CD14-positive monocyte (primary cell): ENCODE data around the gene PLD6. TPM values are rescaled to one million over a fixed set of nuclear protein-coding genes. Genes with fewer than 3 reads are reported as not detected.

ENCODE experiments used
- DNase-seq, 3 donors: peaks; one replicate each; pipeline ENCODE4 v3.0.0-alpha.2; 2011 to 2022
- H2AFZ ChIP-seq: 2 replicates; pipeline ENCODE4 v1.6.0; 2012; ENCODE audit warnings: mild to moderate bottlenecking, low read depth, low read length, inconsistent platforms; ENCODE audit not compliant: insufficient read depth, poor library complexity, severe bottlenecking
- H3K27ac ChIP-seq, 2 donors: 1 replicate in 1 of 2; 2 replicates in 1 of 2; pipeline ENCODE4 v1.5.1; 2012 to 2013; ENCODE audit warnings: low read length in 2 of 2, control low read depth in 1 of 2, inconsistent platforms in 1 of 2, low read depth in 1 of 2, mild to moderate bottlenecking in 1 of 2
- H3K27me3 ChIP-seq, 2 donors: one replicate each; pipeline versions ENCODE4 v1.6.0 to v1.6.1; 2011 to 2013; ENCODE audit warnings: low read length in 2 of 2; ENCODE audit not compliant: control insufficient read depth in 2 of 2, insufficient read depth in 2 of 2
- H3K36me3 ChIP-seq, 2 donors: replicated peaks in 1 of 2; 1 replicate in 1 of 2; 2 replicates in 1 of 2; pipeline versions ENCODE4 v1.5.1 to v1.6.1; 2012 to 2013; ENCODE audit warnings: low read length in 2 of 2, control low read depth in 1 of 2, inconsistent platforms in 1 of 2, mild to moderate bottlenecking in 1 of 2; ENCODE audit not compliant: insufficient read depth in 2 of 2, control insufficient read depth in 1 of 2
- H3K4me1 ChIP-seq, 2 donors: 1 replicate in 1 of 2; 2 replicates in 1 of 2; pipeline versions ENCODE4 v1.5.1 to v1.6.1; 2012 to 2013; ENCODE audit warnings: low read length in 2 of 2, control low read depth in 1 of 2, inconsistent platforms in 1 of 2, mild to moderate bottlenecking in 1 of 2, moderate library complexity in 1 of 2; ENCODE audit not compliant: insufficient read depth in 2 of 2, control insufficient read depth in 1 of 2
- H3K4me2 ChIP-seq: replicated peaks from 2 replicates; pipeline ENCODE3; 2012; ENCODE audit warnings: low read length, moderate library complexity, mild to moderate bottlenecking; ENCODE audit not compliant: poor library complexity, severe bottlenecking; ENCODE audit errors: extremely low read depth
- H3K4me3 ChIP-seq, 3 experiments: fragments of 200-600 bp in 1 of 3; sonication (generic) in 1 of 3; replicated peaks in 1 of 3; 1 replicate in 2 of 3; 2 replicates in 1 of 3; pipeline ENCODE4 v1.5.1; 2011 to 2013; ENCODE audit warnings: low read length in 3 of 3, mild to moderate bottlenecking in 3 of 3, control low read depth in 2 of 3, low read depth in 2 of 3, inconsistent platforms in 1 of 3, moderate library complexity in 1 of 3
- H3K79me2 ChIP-seq: 2 replicates; pipeline ENCODE4 v1.6.0; 2012; ENCODE audit warnings: mild to moderate bottlenecking, control low read depth, inconsistent platforms, low read length, moderate library complexity; ENCODE audit not compliant: insufficient read depth
- H3K9ac ChIP-seq: 2 replicates; pipeline ENCODE4 v1.6.0; 2017; ENCODE audit warnings: low read length, mild to moderate bottlenecking; ENCODE audit not compliant: insufficient read depth, poor library complexity, severe bottlenecking
- H3K9me3 ChIP-seq, 2 donors: replicated peaks in 1 of 2; 1 replicate in 1 of 2; 2 replicates in 1 of 2; pipeline versions ENCODE4 v1.5.1 to v1.6.1; 2012 to 2013; ENCODE audit warnings: low read length in 2 of 2, control low read depth in 1 of 2; ENCODE audit not compliant: control insufficient read depth in 1 of 2, insufficient read depth in 1 of 2
- H4K20me1 ChIP-seq: 2 replicates; pipeline ENCODE4 v1.6.0; 2012; ENCODE audit warnings: mild to moderate bottlenecking, low read length, control low read depth, moderate library complexity; ENCODE audit not compliant: insufficient read depth
- H3K27ac Mint-ChIP-seq, 7 donors: one replicate each; pipeline ENCODE4 v1.8.0; 2020; ENCODE audit warnings: mild to moderate bottlenecking in 7 of 7, mixed read lengths in 7 of 7, moderate library complexity in 6 of 7, inconsistent platforms in 2 of 7
- H3K27me3 Mint-ChIP-seq, 3 donors: one replicate each; pipeline ENCODE4 v1.8.0; 2021 to 2022; ENCODE audit warnings: low read depth in 3 of 3, mild to moderate bottlenecking in 3 of 3, mixed read lengths in 3 of 3, moderate library complexity in 3 of 3, inconsistent platforms in 1 of 3
- H3K36me3 Mint-ChIP-seq, 2 donors: one replicate each; pipeline ENCODE4 v1.8.0; 2020; ENCODE audit warnings: mixed read lengths in 2 of 2, inconsistent platforms in 1 of 2, mild to moderate bottlenecking in 1 of 2
- H3K4me1 Mint-ChIP-seq: one replicate; pipeline ENCODE4 v1.8.0; 2020; ENCODE audit warnings: mild to moderate bottlenecking, mixed read lengths
- H3K4me3 Mint-ChIP-seq, 2 donors: one replicate each; pipeline ENCODE4 v1.8.0; 2020; ENCODE audit warnings: mild to moderate bottlenecking in 2 of 2, mixed read lengths in 2 of 2, moderate library complexity in 1 of 2
- H3K9me3 Mint-ChIP-seq, 7 donors: one replicate each; pipeline ENCODE4 v1.8.0; 2020 to 2022; ENCODE audit warnings: mixed read lengths in 7 of 7, mild to moderate bottlenecking in 6 of 7, moderate library complexity in 6 of 7, inconsistent platforms in 2 of 7
- CTCF ChIP-seq: fragments of 200-600 bp; IDR thresholded peaks from one replicate; pipeline ENCODE4 v1.8.0; 2022; ENCODE audit warnings: antibody characterized with exemption, mild to moderate bottlenecking
- WGBS: methylation state at CpG from one replicate; pipeline ENCODE4 v1.1.5; 2013; ENCODE audit warnings: missing lambda C conversion rate; ENCODE audit not compliant: insufficient coverage; 5-methylcytosine and 5-hydroxymethylcytosine counted together
- intact Hi-C, 2 donors: fragments of 100-400 bp; cut with micrococcal nuclease; formaldehyde crosslinking; loops; one replicate each; pipeline versions ENCODE4 v1.15.0 to v1.15.1; 2023
- polyA plus RNA-seq, 3 donors: library from polyadenylated mRNA; depleted of rRNA in 1 of 3; unstranded in 2 of 3; stranded (reverse) in 1 of 3; fragments of 300-500 nt in 2 of 3; fragments of >200 nt in 1 of 3; fragmentation: Illumina TruSeq in 2 of 3; gene quantifications; 1 replicate in 2 of 3; 2 replicates in 1 of 3; pipeline ENCODE4 v1.2.3, GENCODE V29; 2012 to 2021

The PLD6 gene
- polyA plus RNA-seq, 3 donors, result 0.16 to 0.76 (median 0.50) TPM

- Histone ChIP-seq H3K36me3 (peaks cover 55 to 94% of the 10 kb centered on the region in 2 donors), H3K4me1 (peaks cover 2 to 7% of the 10 kb centered on the region in 2 donors), H3K79me2 (no peaks in the 10 kb centered on the region), H3K9ac (no peak overlapping the region), H3K4me3 (no peak overlapping the region), H3K9me3 (no peaks in the 10 kb centered on the region), H3K4me2 (no peak overlapping the region), H2AFZ (no peak overlapping the region), H3K27ac (no peak overlapping the region), H3K27me3 (no peaks in the 10 kb centered on the region), H4K20me1 (no peaks in the 10 kb centered on the region)
- Mint-ChIP-seq H3K9me3 (no peaks in the 10 kb centered on the region), H3K4me1 (peaks cover 16% of the 10 kb centered on the region), H3K36me3 (peaks cover 64 to 85% of the 10 kb centered on the region in 2 donors), H3K4me3 (no peak overlapping the region), H3K27me3 (peaks cover 0 to 4% (median 2%) of the 10 kb centered on the region in 3 donors), H3K27ac (no peak overlapping the region)
- DNase-seq, result no peak
- TF ChIP-seq CTCF, result no peak
- intact Hi-C loops, result no loop called here
- WGBS, result 92% methylated on average over 8 of the region's 9 CpGs
Measured at GRCh38 chr17:17170346-17170985, 35.7 kb downstream of the PLD6 start.

GRCh38 chr17:17169396-17169795 lies 36.7 kb downstream of the PLD6 start:
- no peak overlapping the region for H2AFZ ChIP-seq
- no peak for DNase-seq
- Mint-ChIP-seq H3K9me3 (no peaks in the 10 kb centered on the region), H3K4me1 (peaks cover 9% of the 10 kb centered on the region), H3K4me3 (no peak overlapping the region), H3K27ac (no peak overlapping the region), H3K27me3 (peaks cover 0 to 4% (median 2%) of the 10 kb centered on the region in 3 donors), H3K36me3 (peaks cover 70 to 85% of the 10 kb centered on the region in 2 donors)
- H3K27ac ChIP-seq, result no peak overlapping the region
- no peak overlapping the region for H3K9ac ChIP-seq
- intact Hi-C loops, result no loop called here
- H4K20me1 ChIP-seq, result no peaks in the 10 kb centered on the region
- no peaks in the 10 kb centered on the region for H3K27me3 ChIP-seq
- no peak for TF ChIP-seq CTCF
- H3K4me3 ChIP-seq, result no peak overlapping the region
- H3K79me2 ChIP-seq, result no peaks in the 10 kb centered on the region
- no peak overlapping the region for H3K4me2 ChIP-seq
- H3K9me3 ChIP-seq, result no peaks in the 10 kb centered on the region
- H3K36me3 ChIP-seq, result peaks cover 61 to 94% of the 10 kb centered on the region in 2 donors
- 100% methylated on average over 2 of the region's 4 CpGs for WGBS
- H3K4me1 ChIP-seq, result peaks cover 0 to 3% of the 10 kb centered on the region in 2 donors
